Activated CD4-positive, alpha-beta T cell treated with anti-CD3 and anti-CD28 coated beads, Interleukin-10, Interleukin-2, amounts not matched to agents 100 ng/mL and 50 ng/mL, durations not matched to agents 16 hours and 8 hours (primary cell): ENCODE results near the gene NRG2.

ENCODE experiments used
- DNase-seq: peaks from one replicate; pipeline ENCODE4 v3.0.0-alpha.2; 2020

NRG2 gene

GRCh38 chr5:140039561-140039960 lies 3.5 kb downstream of the NRG2 start:
- DNase-seq: no peak

- DNase-seq: no peak
These were observed 4.6 kb downstream of the NRG2 start for GRCh38 chr5:140038373-140038957.

GRCh38 chr5:140037012-140037411 lies 6.1 kb downstream of the NRG2 start:
- no peak for DNase-seq

- no peak for DNase-seq
These were observed 7.2 kb downstream of the NRG2 start for GRCh38 chr5:140035881-140036280.

- no peak for DNase-seq
These were observed 9.9 kb downstream of the NRG2 start for GRCh38 chr5:140033037-140033760.

GRCh38 chr5:140032296-140032695 lies 10.8 kb downstream of the NRG2 start:
- DNase-seq: no peak

GRCh38 chr5:140027807-140028206 lies 15.3 kb downstream of the NRG2 start:
- DNase-seq: no peak

GRCh38 chr5:140025736-140026135 lies 17.4 kb downstream of the NRG2 start:
- no peak for DNase-seq

- DNase-seq: peak; percentile 11
These were observed 18.2 kb downstream of the NRG2 start for GRCh38 chr5:140024928-140025327.

GRCh38 chr5:140023611-140024191 lies 19.4 kb downstream of the NRG2 start:
- no peak for DNase-seq

- DNase-seq: no peak
These were observed 22.4 kb downstream of the NRG2 start for GRCh38 chr5:140020601-140021177.

- DNase-seq: no peak
These were observed 24.0 kb downstream of the NRG2 start for GRCh38 chr5:140018920-140019644.

GRCh38 chr5:140018517-140018916 lies 24.6 kb downstream of the NRG2 start:
- no peak for DNase-seq

GRCh38 chr5:140018096-140018481 lies 25.0 kb downstream of the NRG2 start:
- DNase-seq: no peak

- DNase-seq: no peak
These were observed 25.6 kb downstream of the NRG2 start for GRCh38 chr5:140017397-140018095.

- DNase-seq: no peak
These were observed 27.4 kb downstream of the NRG2 start for GRCh38 chr5:140015706-140016105.

- DNase-seq: no peak
These were observed 28.3 kb downstream of the NRG2 start for GRCh38 chr5:140014751-140015150.

GRCh38 chr5:140013536-140013935 lies 29.6 kb downstream of the NRG2 start:
- DNase-seq: no peak

GRCh38 chr5:140012443-140012842 lies 30.7 kb downstream of the NRG2 start:
- no peak for DNase-seq

GRCh38 chr5:140011297-140011802 lies 31.7 kb downstream of the NRG2 start:
- DNase-seq: no peak

- no peak for DNase-seq
These were observed 32.3 kb downstream of the NRG2 start for GRCh38 chr5:140010798-140011197.

- DNase-seq: no peak
These were observed 35.8 kb downstream of the NRG2 start for GRCh38 chr5:140007311-140007710.
